AG20443 (cell line): Measurements from ENCODE around the gene GPS2.

Experiments used
- DNase-seq: peaks from one replicate; pipeline ENCODE4 v3.0.0; 2012; ENCODE audit warnings: low spot score, mixed read lengths

The GPS2 gene

GRCh38 chr17:7293159-7293558 lies 22.0 kb downstream of the GPS2 start:
- peak; percentile 6 for DNase-seq

GRCh38 chr17:7292729-7293128 lies 22.4 kb downstream of the GPS2 start:
- peak; percentile 12 for DNase-seq

- peak; percentile 3 for DNase-seq
Measured at GRCh38 chr17:7292194-7292593, 23.0 kb downstream of the GPS2 start.

GRCh38 chr17:7290685-7291084 lies 24.5 kb downstream of the GPS2 start:
- DNase-seq: peak; percentile 3

GRCh38 chr17:7290166-7290565 lies 25.0 kb downstream of the GPS2 start:
- DNase-seq: peak; percentile 3

- DNase-seq: peak; percentile 4
Measured at GRCh38 chr17:7289256-7290032, 25.7 kb downstream of the GPS2 start.

GRCh38 chr17:7285679-7286078 lies 29.5 kb downstream of the GPS2 start:
- no peak for DNase-seq

GRCh38 chr17:7284911-7285310 lies 30.2 kb downstream of the GPS2 start:
- DNase-seq: no peak

GRCh38 chr17:7283471-7284216 lies 31.5 kb downstream of the GPS2 start:
- no peak for DNase-seq

GRCh38 chr17:7282752-7283321 lies 32.3 kb downstream of the GPS2 start:
- no peak for DNase-seq

- DNase-seq: no peak
Measured at GRCh38 chr17:7281953-7282751, 33.0 kb downstream of the GPS2 start.

GRCh38 chr17:7281074-7281952 lies 33.8 kb downstream of the GPS2 start, which contains the start of gene SLC2A4:
TSS of gene SLC2A4 (plus strand) at chr17:7281718. CDS start at chr17:7281935, 217 bp downstream.
- DNase-seq: peak; percentile 97

GRCh38 chr17:7280519-7281073 lies 34.6 kb downstream of the GPS2 start:
- peak; percentile 90 for DNase-seq

GRCh38 chr17:7279448-7279847 lies 35.7 kb downstream of the GPS2 start:
- no peak for DNase-seq

GRCh38 chr17:7266784-7267183 lies 48.4 kb downstream of the GPS2 start:
- DNase-seq: no peak

GRCh38 chr17:7263801-7264078 lies 51.4 kb downstream of the GPS2 start:
- no peak for DNase-seq

GRCh38 chr17:7262935-7263800 lies 52.0 kb downstream of the GPS2 start:
- no peak for DNase-seq
